Breast epithelium (tissue), 4 donors: ENCODE data around the gene DPP3. TPM values are rescaled to one million over a fixed set of nuclear protein-coding genes. Genes with fewer than 3 reads are reported as not detected.

Experiments
- DNase-seq, 2 donors: peaks; one replicate each; pipeline ENCODE4 v3.0.0-alpha.2; 2019; ENCODE audit warnings: low spot score in 2 of 2
- H3K27ac ChIP-seq, 2 donors: fragments of 200-600 bp; sonication (generic) in 1 of 2; one replicate each; pipeline ENCODE4 v1.5.1; 2016 to 2019; ENCODE audit warnings: mild to moderate bottlenecking in 1 of 2
- H3K27me3 ChIP-seq, 2 donors: fragments of 200-600 bp; sonication (generic) in 1 of 2; one replicate each; pipeline versions ENCODE4 v1.5.1 to v1.6.0; 2017 to 2019; ENCODE audit warnings: control low read depth in 1 of 2, mild to moderate bottlenecking in 1 of 2
- H3K36me3 ChIP-seq: fragments of 200-600 bp; one replicate; pipeline ENCODE4 v1.5.1; 2019
- H3K4me1 ChIP-seq, 2 donors: fragments of 200-600 bp; sonication (generic); one replicate each; pipeline ENCODE4 v1.5.1; 2016 to 2019; ENCODE audit warnings: control low read depth in 1 of 2
- H3K4me3 ChIP-seq, 3 donors: fragments of 200-600 bp; sonication (generic); 1 replicate in 2 of 3; 2 replicates in 1 of 3; pipeline ENCODE4 v1.5.1; 2016 to 2019; ENCODE audit warnings: mild to moderate bottlenecking in 3 of 3, moderate library complexity in 2 of 3
- H3K9me3 ChIP-seq, 2 donors: fragments of 200-600 bp; sonication (generic) in 1 of 2; one replicate each; pipeline ENCODE4 v1.5.1; 2016 to 2019; ENCODE audit warnings: control low read depth in 1 of 2
- CTCF ChIP-seq, 3 donors: fragments of 450-650 bp; IDR thresholded peaks; one replicate each; pipeline ENCODE4 v1.5.1; 2016 to 2017; ENCODE audit warnings: antibody characterized with exemption in 3 of 3, mild to moderate bottlenecking in 3 of 3, moderate library complexity in 3 of 3
- POLR2A ChIP-seq: fragments of 450-650 bp; IDR thresholded peaks from one replicate; pipeline ENCODE4 v1.6.1; 2016; ENCODE audit warnings: antibody characterized with exemption, mild to moderate bottlenecking, moderate library complexity
- POLR2AphosphoS5 ChIP-seq, 3 donors: sonication (generic); formaldehyde crosslinking; IDR thresholded peaks; one replicate each; pipeline ENCODE4 v1.6.1; 2017; ENCODE audit warnings: antibody characterized with exemption in 3 of 3
- intact Hi-C: fragments of 100-400 bp; cut with DNase I; formaldehyde crosslinking; loops from one replicate; pipeline ENCODE4 v1.15.1; 2023; ENCODE audit warnings: low total_unique reads
- total RNA-seq, 3 donors: library from RNA; depleted of rRNA; stranded (reverse); fragments of >200 nt; gene quantifications; one replicate each; pipeline ENCODE4 v1.1.0, GENCODE V29; 2016

Gene DPP3
- total RNA-seq, 3 donors from 2014 or later = 16.5 to 24.3 (median 16.7) TPM

DNA sequence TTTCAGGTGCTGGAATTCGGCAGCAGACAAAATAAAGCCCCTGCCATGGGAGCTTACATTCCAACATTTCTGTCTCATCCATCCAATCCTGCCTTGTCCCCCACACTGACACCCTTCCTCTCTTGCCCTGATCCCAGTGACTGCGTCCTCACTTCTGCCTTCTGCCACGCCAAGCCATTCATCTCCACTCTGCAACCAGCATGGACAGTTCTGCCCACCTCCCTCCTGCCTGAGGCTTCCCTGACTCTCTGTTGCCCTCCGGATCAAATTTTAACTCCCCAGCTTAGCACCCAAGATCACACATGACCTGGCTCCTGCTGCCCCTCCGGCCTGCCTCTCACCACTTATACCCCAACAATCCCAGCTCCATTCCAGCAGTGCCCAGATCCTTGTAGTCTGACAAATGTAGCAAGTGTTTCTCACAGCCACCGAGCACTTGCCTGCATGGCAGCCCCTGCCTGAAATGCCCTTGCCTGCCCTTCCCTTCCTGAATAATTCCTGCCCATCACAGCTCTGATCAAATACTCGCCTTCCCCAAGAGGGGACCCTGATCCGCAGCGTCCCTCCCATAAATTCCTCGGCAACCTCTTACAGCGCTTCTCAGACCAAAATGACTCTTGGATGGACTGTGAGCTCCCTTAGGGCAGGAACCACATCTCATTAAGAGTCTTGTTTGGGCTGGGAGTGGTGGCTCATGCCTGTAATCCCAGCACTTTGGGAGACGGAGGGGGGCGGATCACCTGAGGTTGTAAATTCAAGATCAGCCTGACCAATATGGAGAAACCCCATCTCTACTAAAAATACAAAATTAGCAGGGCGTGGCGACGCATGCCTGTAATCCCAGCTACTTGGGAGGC is 68.8 kb downstream of the DPP3 start:
- Histone ChIP-seq H3K27me3 (no peaks in the 10 kb centered on the region), H3K4me1 (no peaks in the 10 kb centered on the region), H3K27ac (no peak overlapping the region), H3K9me3 (no peaks in the 10 kb centered on the region), H3K36me3 (no peaks in the 10 kb centered on the region), H3K4me3 (no peak overlapping the region)
- intact Hi-C loops = no loop called here
- TF ChIP-seq POLR2AphosphoS5 (IDR thresholded peaks at IDR 0.05) (no peak), POLR2A (no peak), CTCF (IDR thresholded peaks at IDR 0.05) (no peak)
- no peak for DNase-seq

GRCh38 chr11:66549696-66550095 is 69.5 kb downstream of the DPP3 start:
- no peak for DNase-seq
- Histone ChIP-seq H3K4me3 (no peak overlapping the region), H3K9me3 (no peaks in the 10 kb centered on the region), H3K4me1 (no peaks in the 10 kb centered on the region), H3K27ac (no peak overlapping the region), H3K27me3 (no peaks in the 10 kb centered on the region), H3K36me3 (no peaks in the 10 kb centered on the region)
- no peak for TF ChIP-seq POLR2A
- intact Hi-C loops = no loop called here

GRCh38 chr11:66550887-66551286 is 70.7 kb downstream of the DPP3 start:
- intact Hi-C loops = no loop called here
- no peaks in the 10 kb centered on the region for H3K27me3 ChIP-seq
- no peak for DNase-seq
- H3K4me3 ChIP-seq = no peak overlapping the region
- no peaks in the 10 kb centered on the region for H3K9me3 ChIP-seq
- H3K36me3 ChIP-seq = no peaks in the 10 kb centered on the region
- TF ChIP-seq POLR2AphosphoS5 (IDR thresholded peaks at IDR 0.05) = no peak
- TF ChIP-seq CTCF (IDR thresholded peaks at IDR 0.05) = no peak
- TF ChIP-seq POLR2A = no peak
- no peaks in the 10 kb centered on the region for H3K4me1 ChIP-seq
- no peak overlapping the region for H3K27ac ChIP-seq

- Histone ChIP-seq H3K27me3 (peaks cover 0 to 4% of the 10 kb centered on the region in 2 donors), H3K27ac (no peak overlapping the region), H3K4me3 (no peak overlapping the region), H3K4me1 (no peaks in the 10 kb centered on the region), H3K36me3 (no peaks in the 10 kb centered on the region), H3K9me3 (no peaks in the 10 kb centered on the region)
- intact Hi-C loops = no loop called here
- TF ChIP-seq CTCF (IDR thresholded peaks at IDR 0.05) (no peak), POLR2A (no peak), POLR2AphosphoS5 (IDR thresholded peaks at IDR 0.05) (no peak)
- no peak for DNase-seq
Observed at GRCh38 chr11:66554602-66555001, 74.4 kb downstream of the DPP3 start.

DNA sequence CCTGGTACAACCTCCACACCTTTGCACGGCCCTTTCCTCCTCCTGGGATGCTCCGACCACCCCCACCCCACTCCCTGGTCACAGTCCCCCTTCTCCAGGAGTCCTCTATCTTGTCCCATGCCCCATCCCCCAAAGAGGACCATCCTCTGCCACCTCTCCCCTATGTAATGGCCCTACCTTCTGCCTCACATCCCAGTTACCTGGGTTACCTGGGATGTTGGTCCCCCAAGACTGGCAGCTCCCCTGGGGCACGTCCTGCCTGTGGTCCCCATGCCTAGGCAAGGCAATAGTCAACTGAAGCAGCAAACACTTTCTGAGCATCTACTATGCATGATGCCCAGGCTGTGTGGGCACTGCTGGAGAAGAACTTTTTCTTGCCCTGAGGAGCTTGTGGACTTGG is 75.2 kb downstream of the DPP3 start:
- TF ChIP-seq POLR2AphosphoS5 (IDR thresholded peaks at IDR 0.05) (no peak), POLR2A (no peak), CTCF (IDR thresholded peaks at IDR 0.05) (no peak)
- no peak overlapping the region for H3K4me3 ChIP-seq
- H3K36me3 ChIP-seq = no peaks in the 10 kb centered on the region
- H3K4me1 ChIP-seq = no peaks in the 10 kb centered on the region
- DNase-seq = no peak
- no peak overlapping the region for H3K27ac ChIP-seq
- intact Hi-C loops = no loop called here
- peaks cover 0 to 4% of the 10 kb centered on the region in 2 donors for H3K27me3 ChIP-seq
- H3K9me3 ChIP-seq = no peaks in the 10 kb centered on the region
